ENCODE data around the gene SLC39A7.

SLC39A7 gene

DNA sequence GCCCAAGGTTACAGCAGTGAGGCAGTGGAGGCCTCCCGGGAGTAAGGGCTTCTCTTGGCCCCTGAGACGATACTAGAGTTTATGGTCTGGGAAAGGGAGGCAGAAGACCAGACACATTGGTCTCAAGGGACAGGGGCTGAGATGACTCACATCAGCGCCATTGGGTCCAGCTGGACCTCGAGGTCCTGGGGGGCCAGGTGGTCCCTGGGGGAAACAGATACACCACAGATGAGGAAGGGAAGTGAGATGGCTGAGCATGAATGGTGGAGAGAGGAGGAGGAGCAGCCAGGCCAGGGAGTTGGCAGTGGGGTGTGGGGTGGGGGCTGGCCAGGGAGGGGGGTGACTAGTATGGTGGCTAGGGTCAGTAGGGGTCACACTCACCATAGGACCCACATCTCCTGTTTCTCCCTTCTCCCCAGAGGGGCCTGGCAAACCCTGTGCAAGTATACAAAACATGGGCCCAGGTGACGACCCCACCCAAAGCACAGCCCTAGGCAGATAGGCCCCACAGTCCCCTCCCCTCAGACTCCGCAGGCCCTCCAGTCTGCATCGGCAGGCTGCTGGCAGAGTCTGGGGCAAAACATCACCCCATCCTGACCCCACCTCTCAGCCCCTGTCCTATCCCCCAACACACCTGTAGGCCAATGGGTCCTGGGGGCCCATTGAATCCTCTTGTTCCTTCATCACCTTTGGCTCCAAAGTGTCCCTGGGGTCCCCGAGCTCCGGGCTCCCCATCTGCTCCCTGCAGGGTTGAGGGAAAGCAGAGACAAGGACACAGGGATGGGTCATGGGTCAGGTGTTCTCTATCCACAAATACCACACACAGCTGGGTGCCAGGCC lies 30.3 kb upstream of the SLC39A7 start:
- no peak for DNase-seq (ENCODE audit: low read depth in 2 of 2)

DNA sequence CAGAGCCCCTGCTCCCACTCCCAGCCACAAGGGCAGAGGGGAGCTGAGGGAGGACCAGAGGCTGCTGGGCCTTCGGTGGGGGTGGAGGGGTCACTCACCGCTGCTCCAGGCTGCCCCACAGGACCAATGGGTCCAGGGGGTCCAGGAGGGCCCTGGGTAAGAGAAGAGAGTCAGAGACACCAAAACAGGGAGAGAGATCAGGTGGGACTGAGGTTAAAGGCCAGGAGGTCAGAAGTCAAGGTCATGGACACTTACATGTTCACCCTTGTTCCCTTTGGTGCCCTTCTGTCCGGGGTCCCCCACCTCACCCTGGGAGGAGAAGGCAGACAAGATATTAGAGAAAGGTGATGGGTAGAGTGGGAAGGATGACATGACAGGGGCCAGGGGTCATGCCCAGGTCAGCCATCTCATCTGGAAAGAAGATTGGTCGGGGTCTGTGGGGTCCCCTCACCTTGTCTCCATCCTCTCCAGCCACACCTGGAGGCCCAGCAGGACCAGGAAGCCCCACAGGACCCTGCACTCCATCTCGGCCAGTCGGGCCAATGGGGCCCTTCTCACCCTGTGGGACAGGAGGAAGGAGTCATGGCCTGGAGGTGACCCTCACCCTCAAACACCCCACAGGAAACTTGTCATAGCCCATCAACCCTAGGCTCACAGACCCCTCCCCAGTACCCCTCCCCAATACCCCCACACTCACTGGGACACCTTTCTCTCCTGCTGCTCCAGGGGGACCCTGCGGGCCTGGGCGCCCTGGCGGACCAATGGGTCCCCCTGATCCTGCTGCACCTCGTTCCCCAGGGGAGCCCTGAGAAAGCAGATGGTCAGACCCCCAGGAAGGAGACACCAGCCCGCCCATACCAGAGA lies 29.4 kb upstream of the SLC39A7 start:
- DNase-seq (ENCODE audit: low read depth in 2 of 2): no peak

- DNase-seq (ENCODE audit: low read depth in 2 of 2): no peak
These were observed 28.6 kb upstream of the SLC39A7 start for GRCh38 chr6:33171880-33172687.

DNA sequence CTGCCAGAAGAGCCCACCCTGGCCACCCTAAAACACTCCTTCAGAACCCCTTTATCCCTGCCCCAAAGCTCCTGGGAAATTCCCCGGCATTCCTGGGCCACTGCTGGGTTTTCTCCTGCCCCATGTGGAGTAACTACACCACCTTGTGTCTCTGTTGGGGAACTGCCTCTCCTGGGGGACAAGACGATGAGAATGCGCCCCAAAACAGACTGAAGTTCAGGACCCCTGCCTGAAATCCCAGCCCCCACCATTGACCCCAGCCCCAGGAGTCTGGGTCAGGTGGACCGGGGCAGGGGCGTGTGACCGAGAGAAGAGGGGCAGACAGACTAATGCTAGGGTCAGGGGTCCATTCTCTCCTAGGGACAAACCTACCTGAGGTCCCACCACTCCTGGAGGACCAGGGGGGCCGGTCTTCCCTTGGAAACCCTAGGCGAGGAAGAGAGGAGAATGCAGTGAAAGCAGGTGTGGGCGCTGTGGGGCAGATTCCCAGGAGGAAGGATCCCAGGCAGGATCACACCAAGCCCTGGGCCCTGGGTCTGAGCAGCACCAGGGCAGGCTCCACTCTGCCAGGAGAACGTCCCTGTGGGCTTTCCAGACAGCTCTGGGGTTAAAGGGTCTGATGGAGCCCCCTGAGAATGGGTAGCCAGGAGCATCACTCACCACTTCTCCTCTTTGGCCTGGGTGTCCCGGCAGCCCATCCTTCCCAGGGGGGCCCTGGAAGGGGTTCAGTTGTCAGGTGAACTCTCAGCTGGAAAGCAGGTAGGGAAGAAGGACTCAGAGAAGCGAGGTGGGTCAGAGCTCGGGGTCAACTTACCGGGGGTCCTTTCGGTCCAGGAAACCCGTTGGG lies 27.8 kb upstream of the SLC39A7 start:
- DNase-seq (ENCODE audit: low read depth in 2 of 2): no peak

DNA sequence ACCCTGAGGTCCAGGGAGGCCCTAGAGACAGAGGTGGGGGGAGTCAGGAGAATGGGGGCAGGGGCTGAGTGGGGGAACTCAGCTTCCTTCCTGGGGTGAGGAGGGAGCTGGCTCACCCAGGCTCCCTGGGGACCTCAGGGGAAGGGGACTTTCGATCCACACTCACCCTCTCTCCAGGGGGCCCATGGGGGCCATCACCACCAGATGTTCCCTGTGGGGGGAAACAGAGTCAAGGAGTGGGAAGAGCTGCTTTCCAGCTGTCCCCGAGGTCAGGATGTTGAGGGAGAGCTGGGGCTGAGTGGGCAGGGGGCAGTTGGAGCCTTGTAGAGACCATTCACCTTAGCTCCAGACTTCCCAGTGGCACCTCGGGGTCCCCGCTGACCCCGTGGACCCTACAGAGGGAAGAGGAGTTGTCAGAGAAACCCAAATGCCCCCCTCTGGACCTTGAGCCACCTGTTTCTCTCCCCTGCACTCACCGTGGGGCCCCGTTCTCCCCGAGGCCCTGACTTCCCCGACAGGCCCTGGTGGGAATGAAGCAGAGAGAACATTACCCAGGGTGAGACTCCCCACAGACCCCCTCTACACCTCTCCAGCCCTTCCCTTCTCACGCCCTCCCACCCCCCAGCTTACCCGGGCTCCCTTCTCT lies 27.0 kb upstream of the SLC39A7 start:
- DNase-seq (ENCODE audit: low read depth in 2 of 2): no peak

DNA sequence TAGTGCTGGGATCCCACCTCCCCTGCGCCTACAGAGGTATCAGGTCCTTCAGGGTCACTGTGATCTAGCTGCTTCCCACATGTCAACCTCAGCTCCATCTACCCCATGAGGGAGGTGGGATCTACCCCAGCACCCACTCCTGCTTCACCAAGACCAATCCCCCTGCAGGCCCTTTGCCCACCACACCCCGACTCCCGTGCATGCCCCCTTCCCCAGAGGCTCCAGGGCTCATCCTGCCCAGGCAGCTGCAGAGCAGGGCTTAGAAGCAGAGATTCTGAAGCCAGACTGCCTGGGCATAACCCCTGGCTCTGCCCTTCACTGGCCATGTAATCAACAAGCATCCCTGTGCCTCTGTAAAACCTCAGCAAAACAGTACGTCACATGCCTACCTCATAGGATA lies 25.9 kb upstream of the SLC39A7 start:
- DNase-seq (ENCODE audit: low read depth in 2 of 2): no peak

DNA sequence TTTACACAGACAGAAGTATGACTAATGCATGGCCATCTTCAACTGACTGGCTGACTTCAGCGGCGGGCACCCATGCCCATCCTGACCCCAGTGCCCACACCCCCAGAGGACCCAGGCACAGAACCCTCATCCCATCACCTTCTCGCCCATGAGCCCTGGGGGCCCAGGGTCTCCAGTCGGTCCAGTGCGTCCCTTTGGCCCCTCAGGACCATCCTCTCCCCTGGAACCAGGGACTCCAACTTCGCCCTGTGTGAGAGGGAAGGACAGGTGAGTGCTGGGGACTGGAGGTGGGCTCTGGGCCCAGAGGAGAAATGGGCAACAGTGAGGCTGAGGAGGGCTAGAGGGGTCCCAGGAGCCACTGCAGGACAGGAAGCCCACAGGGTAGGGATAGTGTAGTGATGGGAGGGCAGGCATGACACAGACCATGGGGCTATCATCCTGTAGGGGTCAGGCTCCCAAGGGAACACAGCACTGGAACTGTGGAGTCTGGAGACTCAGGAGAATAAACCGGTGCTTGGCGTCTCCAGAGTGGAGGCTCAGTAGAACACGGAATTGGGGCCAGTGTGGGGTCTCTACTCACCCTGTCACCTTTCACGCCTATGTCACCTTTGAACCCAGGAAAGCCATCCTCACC lies 25.1 kb upstream of the SLC39A7 start:
- no peak for DNase-seq (ENCODE audit: low read depth in 2 of 2)

DNA sequence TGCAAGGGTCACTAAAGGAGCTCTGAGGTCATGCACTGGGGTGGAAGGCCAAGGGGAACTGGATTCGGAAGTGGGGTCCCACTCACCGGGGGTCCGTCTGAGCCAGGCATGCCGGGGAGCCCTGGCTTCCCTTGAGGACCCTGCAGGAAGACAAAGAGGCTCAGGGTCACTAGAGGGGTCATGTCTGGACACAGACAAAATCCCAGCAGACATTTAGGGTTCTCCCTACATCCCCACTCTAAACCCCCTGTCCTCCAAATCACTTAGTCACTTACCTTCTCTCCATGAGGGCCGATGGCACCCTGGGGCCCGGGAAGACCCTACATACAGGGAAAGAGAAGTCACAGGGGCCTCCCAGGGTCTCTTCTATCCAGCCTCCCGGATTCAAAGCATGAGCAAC lies 23.8 kb upstream of the SLC39A7 start:
- no peak for DNase-seq (ENCODE audit: low read depth in 2 of 2)

DNA sequence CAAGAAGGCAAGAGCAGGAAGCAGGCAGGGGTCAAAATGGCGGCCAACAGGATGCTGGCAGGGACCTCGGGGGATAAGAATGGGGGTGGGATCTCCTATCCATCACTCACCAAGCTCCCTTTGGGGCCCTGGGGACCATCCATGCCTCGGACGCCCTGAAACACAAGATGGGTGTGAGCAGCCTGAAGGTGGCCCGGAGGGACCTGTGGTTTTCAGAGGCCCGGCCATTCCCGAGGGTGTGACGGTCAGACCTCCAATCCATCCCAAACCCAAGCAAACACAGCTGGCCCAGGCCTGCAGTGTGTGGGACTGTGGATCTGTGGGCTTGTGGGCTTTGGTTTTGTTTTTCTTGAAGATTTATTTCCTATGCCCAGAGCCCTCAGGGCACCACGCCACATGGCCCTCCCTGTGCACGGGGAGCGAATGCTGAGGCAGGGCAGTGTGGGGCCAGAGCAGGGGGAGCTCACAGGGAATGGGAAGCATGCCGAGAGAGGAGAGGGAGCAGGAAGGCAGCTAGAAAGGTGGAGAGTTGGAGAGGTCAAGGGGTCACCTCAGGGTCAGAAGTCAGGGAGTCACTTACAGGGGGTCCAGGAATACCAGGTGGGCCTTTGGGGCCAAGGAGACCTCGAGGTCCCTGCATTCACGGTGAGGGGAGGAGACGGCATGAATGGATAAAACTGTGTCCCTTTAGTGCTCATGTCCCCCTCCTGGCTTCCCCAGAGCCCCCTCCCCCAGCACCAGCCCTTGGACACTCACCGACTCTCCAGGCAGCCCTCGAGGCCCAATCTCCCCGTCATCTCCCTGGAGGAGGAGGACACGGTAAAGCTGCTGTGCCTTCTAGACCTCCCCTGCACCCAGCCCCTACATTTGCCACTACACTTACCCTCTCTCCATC lies 22.9 kb upstream of the SLC39A7 start:
- no peak for DNase-seq (ENCODE audit: low read depth in 2 of 2)

DNA sequence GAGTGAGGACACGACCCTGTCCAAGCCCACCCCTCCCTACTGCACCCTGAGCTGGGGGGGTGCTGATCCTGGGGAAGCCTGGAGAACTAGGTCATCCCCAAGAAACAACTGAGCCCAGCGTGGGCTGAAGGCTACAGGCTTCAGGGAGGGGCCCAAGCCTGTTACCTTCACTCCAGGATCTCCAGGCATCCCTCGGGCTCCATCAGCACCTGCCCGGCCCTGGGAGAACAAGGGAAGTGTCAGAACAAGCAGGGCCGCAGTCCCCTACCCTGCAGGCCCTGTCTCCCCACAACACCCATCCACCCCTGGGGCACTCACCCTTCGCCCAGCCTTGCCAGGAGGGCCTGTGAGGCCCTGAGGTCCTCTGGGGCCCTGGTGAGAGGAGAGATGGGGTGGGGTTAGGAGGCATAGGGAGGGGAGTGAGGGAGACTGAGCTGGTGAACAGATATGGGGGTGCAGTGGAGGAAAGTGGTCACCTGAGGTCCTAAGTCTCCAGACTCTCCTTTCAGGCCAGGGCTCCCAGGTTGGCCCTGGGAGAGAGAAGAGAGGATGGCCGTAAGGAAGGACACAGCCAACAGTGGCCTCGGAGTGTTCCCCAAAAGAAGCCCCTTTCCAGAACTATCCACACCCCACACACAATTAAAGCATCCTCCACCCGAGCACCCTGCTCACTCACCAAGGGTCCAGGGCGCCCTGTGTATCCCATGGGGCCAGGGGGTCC lies 21.8 kb upstream of the SLC39A7 start:
- DNase-seq (ENCODE audit: low read depth in 2 of 2): no peak

DNA sequence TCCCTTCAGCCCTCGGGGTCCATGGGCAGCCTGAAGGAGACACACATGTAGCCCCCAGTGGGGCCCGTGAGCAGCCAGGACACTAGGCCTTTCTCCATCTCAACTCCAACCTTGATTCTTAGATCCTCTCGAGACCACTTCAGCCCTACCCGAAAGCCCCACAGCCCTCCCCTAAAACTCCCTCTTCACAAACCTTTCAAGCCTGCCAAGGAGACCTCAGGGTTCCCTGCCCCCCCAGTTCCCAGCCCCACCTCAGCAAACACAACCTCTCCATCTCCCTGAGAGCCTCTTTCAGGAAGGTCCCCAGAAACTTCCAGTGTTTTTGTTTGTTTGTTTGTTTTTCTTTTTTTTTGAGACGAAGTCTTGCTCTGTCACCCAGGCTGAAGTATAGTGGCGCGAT lies 19.5 kb upstream of the SLC39A7 start:
- DNase-seq (ENCODE audit: low read depth in 2 of 2): no peak

DNA sequence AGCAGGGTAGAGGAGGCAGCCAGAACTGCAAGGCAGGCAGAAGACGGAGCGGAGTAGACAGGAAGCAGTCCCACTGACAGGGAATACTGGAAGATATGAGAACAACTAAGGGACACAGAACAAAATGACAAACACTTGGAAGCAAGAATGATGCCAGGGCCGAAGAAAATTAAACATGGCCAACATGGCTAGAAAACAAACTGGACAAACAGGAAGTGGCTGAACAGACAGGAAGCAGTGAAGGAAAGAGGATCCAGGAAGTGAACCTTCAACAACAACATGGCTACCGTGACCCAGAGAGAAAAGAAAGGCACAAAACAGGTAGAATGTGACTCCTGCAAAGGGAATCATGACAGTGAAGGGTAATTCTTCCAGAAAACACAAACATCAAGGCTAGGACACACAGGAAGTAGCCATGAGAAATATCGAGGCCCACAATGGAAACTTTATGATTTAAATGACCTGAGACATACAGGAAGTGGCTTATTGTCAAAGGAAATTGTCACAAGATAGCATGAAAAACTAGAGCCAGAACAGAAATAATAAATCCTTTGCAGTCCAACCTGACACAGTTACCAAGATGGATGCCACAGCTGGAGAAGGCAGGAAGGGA lies 17.5 kb upstream of the SLC39A7 start:
- DNase-seq (ENCODE audit: low read depth in 2 of 2): no peak

DNA sequence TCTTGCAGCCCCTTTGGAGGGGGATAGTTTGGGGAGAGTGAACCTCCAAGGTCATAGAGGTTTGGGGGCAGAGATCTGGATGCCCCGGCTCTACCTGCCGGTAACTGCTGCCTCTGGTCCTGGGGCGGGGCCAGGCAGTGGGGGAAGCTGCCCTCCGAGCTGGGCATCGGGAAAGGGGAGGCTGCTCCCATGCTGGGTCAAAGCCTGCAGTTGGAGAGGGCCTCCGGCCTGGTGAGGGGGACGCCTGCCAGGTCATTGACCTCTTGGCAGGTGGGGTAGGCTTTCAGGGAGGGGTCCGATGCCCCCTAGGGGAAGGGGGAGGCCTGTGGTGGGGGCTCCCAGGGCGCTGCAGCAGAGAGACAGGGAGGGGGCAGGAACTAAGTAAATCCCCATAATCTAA lies 15.5 kb upstream of the SLC39A7 start:
- no peak for DNase-seq (ENCODE audit: low read depth in 2 of 2)

- no peak for DNase-seq (ENCODE audit: low read depth in 2 of 2)
These were observed 14.9 kb upstream of the SLC39A7 start for GRCh38 chr6:33185654-33186187.

DNA sequence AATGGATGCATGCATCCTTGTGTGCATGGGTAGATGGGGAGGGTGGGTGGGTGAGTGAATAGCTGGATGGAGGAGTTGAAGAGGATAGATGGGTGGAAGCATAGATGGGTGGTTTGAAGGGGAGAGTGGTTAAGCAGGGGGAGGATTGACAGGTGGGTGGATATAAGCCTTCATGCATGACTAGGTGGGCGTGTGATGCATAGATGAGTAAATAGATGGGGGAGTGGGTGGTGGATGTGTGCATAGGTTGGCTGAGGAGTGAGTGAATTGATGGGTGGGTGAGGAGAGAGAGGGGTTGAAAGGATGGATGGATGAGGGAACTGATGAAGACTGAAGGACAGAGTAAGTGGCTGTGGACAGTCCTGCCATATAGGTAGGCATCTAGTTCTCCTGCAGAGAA lies 12.9 kb upstream of the SLC39A7 start:
- DNase-seq (ENCODE audit: low read depth in 2 of 2): no peak

DNA sequence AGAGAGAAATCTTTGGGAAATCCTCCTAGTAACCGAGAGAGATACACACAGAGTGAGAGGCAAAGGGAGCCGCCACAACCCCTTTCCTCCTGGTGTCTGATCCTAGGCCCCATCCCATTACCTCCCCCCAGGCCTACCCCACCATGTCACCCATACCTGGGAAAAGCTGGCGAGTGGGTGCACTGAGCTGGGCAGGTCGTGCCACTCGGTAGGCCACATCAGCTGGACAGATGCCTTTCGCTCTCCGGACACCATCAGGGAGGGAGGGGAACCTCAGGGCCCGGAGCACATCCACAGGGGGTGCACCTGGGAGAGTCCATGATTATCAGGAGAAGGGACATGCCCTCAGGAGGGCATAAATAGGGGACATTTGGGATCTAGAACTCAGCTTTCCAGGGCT lies 11.5 kb upstream of the SLC39A7 start:
- DNase-seq (ENCODE audit: low read depth in 2 of 2): no peak

DNA sequence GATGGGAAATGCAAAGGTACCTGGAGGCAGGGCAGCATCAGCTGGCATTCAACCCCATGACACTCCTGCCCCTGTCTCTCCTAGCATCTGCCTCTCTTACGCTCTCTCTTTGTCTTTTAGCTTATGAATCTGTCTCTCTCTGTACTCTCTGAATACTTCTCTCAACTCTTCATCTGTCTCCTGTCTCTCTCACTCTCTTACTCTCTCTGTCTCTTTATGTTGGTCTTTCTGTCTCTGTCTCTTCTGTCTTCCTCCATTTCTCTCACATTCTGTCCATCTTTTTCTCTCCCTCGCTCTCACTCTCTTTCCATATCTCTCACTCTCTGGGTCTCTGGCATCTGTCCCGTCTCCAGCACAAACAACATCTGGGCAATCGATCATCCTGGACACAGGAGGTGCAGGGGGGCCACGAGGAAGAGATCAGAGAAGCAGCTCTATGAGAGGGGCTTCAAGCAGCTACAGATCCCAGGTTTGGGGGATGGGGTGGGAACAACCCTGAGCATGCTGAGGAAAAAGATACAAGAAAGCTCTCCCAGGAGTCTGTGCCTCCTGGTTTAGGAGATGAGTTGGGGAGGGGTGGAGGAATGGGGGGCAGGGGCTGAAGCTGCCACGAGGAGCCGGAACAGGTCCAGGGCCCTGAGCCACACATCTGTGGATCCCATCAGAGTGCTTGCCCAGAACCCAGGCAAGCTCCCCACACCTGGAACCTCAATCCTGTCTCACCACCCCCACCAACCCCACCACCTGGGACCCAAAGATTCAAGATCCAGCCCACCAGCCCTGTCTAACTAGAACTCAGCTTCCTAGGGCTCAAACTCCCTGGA lies 10.8 kb upstream of the SLC39A7 start:
- DNase-seq (ENCODE audit: low read depth in 2 of 2): no peak
